ENCODE data around the gene NANOG. TPM values are rescaled to one million over a fixed set of nuclear protein-coding genes. Genes with fewer than 3 reads are reported as not detected.

Gene NANOG
- total and polyA plus RNA-seq, 2 donors (not counting 3 experiments of a cell fraction or from before 2014, with no cell fraction given): 0.03 TPM; not detected in 1

DNA sequence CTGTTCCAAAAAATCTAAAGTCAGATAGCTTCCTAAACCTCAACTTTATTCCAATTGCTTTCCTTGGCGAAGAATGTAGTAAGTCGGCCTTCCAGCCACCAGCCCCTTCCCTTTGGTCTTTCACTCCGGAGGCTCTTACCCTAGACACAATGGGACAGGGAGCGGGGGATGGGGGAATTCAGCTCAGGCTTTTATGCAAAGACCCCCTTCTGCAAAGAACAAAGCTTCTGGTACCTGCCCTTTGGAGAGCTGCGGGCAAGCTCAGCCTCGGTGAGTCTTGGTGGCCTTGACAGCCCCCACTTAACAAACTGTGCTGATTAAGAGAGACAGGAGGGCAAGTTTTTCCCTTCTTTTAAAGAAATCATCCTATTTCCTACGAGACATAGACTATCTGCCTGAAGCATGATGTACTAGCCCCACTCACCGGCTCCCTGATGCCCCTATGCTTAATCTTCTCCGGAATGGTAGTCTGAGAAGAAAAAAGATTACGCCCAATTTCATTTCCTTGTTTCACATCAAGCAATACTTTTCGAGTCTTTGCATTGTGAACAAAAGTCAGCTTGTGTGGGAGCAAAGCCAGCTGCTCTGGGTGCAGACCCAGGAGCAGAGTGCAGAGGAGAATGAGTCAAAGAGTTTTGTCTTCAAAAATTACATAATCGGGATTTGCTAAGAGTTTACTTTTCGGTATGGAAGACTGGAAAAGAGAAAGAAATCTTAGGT lies 1.5 kb upstream of the NANOG start:
- no peaks in the 10 kb centered on the region for H3K79me2 ChIP-seq (ENCODE audit: control insufficient read depth, insufficient read depth, low read length)
- no TSS peak for BruUV-seq (replicated peaks)
- H2AFZ ChIP-seq (ENCODE audit: low read depth, low read length): no peak overlapping the region
- no peak overlapping the region for H3K4me3 ChIP-seq (replicated peaks in 1 of 3; ENCODE audit: insufficient read depth in 1 of 3, low read depth in 1 of 3, low read length in 3 of 3)
- CTCF ChIA-PET: interaction anchor here (1.2 kb wide), 1 partner anchor 19 kb away, joined by 6 read pairs; no protein-coding TSS in a partner anchor
- H3K4me1 ChIP-seq (ENCODE audit: control insufficient read depth, extremely low read depth, insufficient read depth, low read length): no peaks in the 10 kb centered on the region
- H3K27me3 ChIP-seq (ENCODE audit: control insufficient read depth in 2 of 2, insufficient read depth in 2 of 2, low read length in 2 of 2): peaks cover 6 to 8% of the 10 kb centered on the region in 2 experiments
- no peaks in the 10 kb centered on the region for H3K9me3 ChIP-seq (replicated peaks; ENCODE audit: control insufficient read depth, insufficient read depth, low read length)
- DNase-seq (ENCODE audit: low read depth, low spot score) (no peak), FAIRE-seq (no peak)
- no peak overlapping the region for H3K27ac ChIP-seq (ENCODE audit: insufficient read depth, low read depth, low read length)
- intact Hi-C loops (cut with micrococcal nuclease): no loop called here
- TF ChIP-seq, protein P1, sequence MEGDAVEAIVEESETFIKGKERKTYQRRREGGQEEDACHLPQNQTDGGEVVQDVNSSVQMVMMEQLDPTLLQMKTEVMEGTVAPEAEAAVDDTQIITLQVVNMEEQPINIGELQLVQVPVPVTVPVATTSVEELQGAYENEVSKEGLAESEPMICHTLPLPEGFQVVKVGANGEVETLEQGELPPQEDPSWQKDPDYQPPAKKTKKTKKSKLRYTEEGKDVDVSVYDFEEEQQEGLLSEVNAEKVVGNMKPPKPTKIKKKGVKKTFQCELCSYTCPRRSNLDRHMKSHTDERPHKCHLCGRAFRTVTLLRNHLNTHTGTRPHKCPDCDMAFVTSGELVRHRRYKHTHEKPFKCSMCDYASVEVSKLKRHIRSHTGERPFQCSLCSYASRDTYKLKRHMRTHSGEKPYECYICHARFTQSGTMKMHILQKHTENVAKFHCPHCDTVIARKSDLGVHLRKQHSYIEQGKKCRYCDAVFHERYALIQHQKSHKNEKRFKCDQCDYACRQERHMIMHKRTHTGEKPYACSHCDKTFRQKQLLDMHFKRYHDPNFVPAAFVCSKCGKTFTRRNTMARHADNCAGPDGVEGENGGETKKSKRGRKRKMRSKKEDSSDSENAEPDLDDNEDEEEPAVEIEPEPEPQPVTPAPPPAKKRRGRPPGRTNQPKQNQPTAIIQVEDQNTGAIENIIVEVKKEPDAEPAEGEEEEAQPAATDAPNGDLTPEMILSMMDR (IDR thresholded peaks at IDR 0.05; ENCODE audit: extremely low read depth in 1 of 2, insufficient read depth in 1 of 2, low read depth in 1 of 2, low read length in 2 of 2): no peak
- TF ChIP-seq POLR2A (IDR thresholded peaks at IDR 0.05; ENCODE audit: low read depth, low read length) (no peak), JUN (IDR thresholded peaks at IDR 0.05; ENCODE audit: borderline replicate concordance, insufficient read depth, insufficient read length, low read depth) (no peak), FOS (IDR thresholded peaks at IDR 0.05; ENCODE audit: borderline replicate concordance, insufficient read depth, low read length) (no peak), POLR2AphosphoS5 (IDR thresholded peaks at IDR 0.05; ENCODE audit: insufficient read depth, low read depth, low read length) (no peak), MYC (IDR thresholded peaks at IDR 0.05; ENCODE audit: low read depth, low read length) (no peak), EZH2 (IDR thresholded peaks at IDR 0.05; ENCODE audit: borderline replicate concordance, low read depth, low read length, severe bottlenecking) (no peak), GATA2 (IDR thresholded peaks at IDR 0.05; ENCODE audit: insufficient read depth, insufficient read length, low read depth, low read length) (no peak)
- TF ChIP-seq, protein P2, sequence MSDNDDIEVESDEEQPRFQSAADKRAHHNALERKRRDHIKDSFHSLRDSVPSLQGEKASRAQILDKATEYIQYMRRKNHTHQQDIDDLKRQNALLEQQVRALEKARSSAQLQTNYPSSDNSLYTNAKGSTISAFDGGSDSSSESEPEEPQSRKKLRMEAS (IDR thresholded peaks at IDR 0.05; ENCODE audit: insufficient read depth, insufficient read length): no peak
- no peaks in the 10 kb centered on the region for H3K36me3 ChIP-seq (ENCODE audit: control insufficient read depth in 2 of 2, extremely low read depth in 1 of 2, insufficient read depth in 2 of 2, low read length in 2 of 2)
- no peak overlapping the region for H3K4me2 ChIP-seq (ENCODE audit: insufficient read depth, low read length)
- POLR2A ChIA-PET: no interaction called here
- dilution Hi-C loops (cut with MboI; ENCODE audit: extremely low pct_ligation_motif_present, low sequenced_read_pairs): no loop called here
- H3K9me1 ChIP-seq (replicated peaks; ENCODE audit: control insufficient read depth, extremely low read depth, insufficient read depth, low read length): no peaks in the 10 kb centered on the region
- H3K9ac ChIP-seq (replicated peaks; ENCODE audit: extremely low read depth, insufficient read depth, low read length): no peak overlapping the region
- no peaks in the 10 kb centered on the region for H4K20me1 ChIP-seq (replicated peaks; ENCODE audit: control insufficient read depth, extremely low read depth, insufficient read depth, low read length)
